ENCODE measurements around the gene OXSR1. TPM values are rescaled to one million over a fixed set of nuclear protein-coding genes. Genes with fewer than 3 reads are reported as not detected.
A peak's percentile ranks its signal among the peaks of the same experiment; 100 is the strongest.

OXSR1 gene
- total RNA-seq, 1 donor from 2014 or later, result 22.9 TPM

DNA sequence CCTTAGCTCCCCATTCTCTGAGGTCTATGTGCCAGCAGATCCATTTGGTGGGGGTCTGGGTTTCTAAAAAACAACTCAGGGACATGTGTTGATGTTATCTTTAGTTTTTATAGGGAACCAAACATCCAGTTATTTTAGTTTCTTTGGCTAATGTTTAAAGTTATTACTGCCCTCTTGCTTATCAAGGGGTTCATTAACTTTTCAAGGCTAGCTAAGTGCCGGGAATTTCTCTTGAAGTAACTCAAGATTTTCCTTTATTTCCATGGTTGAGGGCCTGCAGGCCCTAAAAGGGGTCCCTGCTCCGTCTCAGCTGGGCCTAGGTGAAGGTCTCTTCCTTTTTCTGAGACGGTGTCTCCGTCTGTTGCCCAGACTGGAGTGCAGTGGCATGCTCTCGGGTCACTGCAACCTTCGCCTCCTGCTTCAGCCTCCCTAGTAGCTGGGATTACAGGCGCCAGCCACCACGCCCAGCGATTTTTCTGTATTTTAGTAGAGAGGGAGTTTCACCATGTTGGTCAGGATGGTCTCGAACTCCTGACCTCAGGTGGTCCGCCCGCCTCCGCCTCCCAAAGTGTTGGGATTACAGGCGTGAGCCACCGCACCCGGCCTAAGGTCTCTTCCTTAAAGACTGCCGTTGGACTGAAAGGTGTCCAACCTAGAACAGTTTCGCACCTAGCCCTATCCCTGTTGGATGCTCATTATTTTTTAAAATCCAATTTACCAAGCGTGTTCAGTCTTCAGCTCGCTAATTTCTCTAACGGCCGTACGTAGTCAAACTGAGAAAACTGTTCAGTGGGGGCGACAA, 1.3 kb upstream of the OXSR1 start:
- H3K4me1 ChIP-seq, result peaks cover 43% of the 10 kb centered on the region
- DNase-seq, result no peak
- H3K27me3 ChIP-seq (ENCODE audit: low read depth), result no peaks in the 10 kb centered on the region
- TF ChIP-seq, protein P1, sequence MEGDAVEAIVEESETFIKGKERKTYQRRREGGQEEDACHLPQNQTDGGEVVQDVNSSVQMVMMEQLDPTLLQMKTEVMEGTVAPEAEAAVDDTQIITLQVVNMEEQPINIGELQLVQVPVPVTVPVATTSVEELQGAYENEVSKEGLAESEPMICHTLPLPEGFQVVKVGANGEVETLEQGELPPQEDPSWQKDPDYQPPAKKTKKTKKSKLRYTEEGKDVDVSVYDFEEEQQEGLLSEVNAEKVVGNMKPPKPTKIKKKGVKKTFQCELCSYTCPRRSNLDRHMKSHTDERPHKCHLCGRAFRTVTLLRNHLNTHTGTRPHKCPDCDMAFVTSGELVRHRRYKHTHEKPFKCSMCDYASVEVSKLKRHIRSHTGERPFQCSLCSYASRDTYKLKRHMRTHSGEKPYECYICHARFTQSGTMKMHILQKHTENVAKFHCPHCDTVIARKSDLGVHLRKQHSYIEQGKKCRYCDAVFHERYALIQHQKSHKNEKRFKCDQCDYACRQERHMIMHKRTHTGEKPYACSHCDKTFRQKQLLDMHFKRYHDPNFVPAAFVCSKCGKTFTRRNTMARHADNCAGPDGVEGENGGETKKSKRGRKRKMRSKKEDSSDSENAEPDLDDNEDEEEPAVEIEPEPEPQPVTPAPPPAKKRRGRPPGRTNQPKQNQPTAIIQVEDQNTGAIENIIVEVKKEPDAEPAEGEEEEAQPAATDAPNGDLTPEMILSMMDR (IDR thresholded peaks at IDR 0.05; ENCODE audit: borderline replicate concordance), result no peak
- no peaks in the 10 kb centered on the region for H3K9me3 ChIP-seq (replicated peaks)
- H3K27ac ChIP-seq (replicated peaks), result peak overlapping the region; percentile 95
- H3K36me3 ChIP-seq, result no peaks in the 10 kb centered on the region
- peak overlapping the region; percentile 100 for H3K4me3 ChIP-seq
- intact Hi-C loops (cut with micrococcal nuclease), result no loop called here

DNA sequence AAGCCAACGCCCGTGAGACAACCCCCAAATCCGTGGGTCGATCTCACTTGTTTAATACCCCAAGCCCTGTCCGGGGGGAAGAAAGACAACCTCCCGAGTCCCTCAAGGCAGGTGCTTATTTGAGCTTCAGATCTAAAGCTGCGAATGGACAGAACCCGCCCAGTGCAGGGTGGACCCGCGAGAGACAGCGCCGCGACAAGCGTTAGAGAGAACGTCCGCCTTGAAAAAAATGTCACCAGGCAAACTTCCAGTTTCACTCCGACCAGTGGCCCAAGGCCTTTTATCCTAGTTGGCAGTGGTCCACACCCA, 740 bp upstream of the OXSR1 start:
- H3K4me1 ChIP-seq, result peaks cover 46% of the 10 kb centered on the region
- no peaks in the 10 kb centered on the region for H3K9me3 ChIP-seq (replicated peaks)
- no peaks in the 10 kb centered on the region for H3K27me3 ChIP-seq (ENCODE audit: low read depth)
- H3K4me3 ChIP-seq, result peak overlapping the region; percentile 100
- DNase-seq, result no peak
- TF ChIP-seq, protein P1 (IDR thresholded peaks at IDR 0.05; ENCODE audit: borderline replicate concordance), result no peak
- H3K27ac ChIP-seq (replicated peaks), result peak overlapping the region; percentile 95
- H3K36me3 ChIP-seq, result no peaks in the 10 kb centered on the region
- intact Hi-C loops (cut with micrococcal nuclease), result no loop called here

DNA sequence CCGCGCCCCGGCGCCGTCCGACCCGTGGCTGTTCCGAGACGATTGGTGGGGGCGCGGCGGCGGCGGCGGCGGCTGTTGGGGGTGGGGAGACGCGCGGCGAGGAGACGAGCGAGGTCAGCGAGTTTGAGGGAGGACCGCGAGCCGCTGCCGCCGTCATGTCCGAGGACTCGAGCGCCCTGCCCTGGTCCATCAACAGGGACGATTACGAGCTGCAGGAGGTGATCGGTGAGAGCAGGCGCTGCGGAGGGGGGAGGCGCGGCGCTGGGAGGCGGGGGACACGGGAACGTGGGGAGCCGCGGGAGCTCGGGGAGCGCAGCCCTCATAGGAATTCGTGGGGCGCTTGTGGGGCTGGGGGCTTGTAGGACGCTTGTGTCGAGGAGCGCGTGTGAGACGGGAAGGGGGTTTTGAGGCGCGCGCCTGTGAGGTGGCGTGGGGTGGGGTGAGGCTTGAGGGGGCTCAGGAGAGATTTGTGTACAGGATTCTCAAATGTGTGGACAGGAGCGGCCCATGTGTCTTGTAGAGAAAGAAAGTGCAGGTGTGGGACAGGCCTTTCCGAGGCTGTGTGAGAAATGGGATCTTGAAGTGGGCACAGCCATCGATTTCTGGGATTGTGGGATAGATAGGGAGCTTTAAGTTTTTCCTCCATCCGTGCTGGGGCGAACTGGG, 518 bp downstream of the OXSR1 start:
- intact Hi-C loops (cut with micrococcal nuclease), result no loop called here
- Histone ChIP-seq H3K36me3 (no peaks in the 10 kb centered on the region), H3K4me1 (peaks cover 49% of the 10 kb centered on the region), H3K27me3 (ENCODE audit: low read depth) (no peaks in the 10 kb centered on the region), H3K9me3 (replicated peaks) (no peaks in the 10 kb centered on the region), H3K4me3 (peak overlapping the region; percentile 100), H3K27ac (replicated peaks) (peak overlapping the region; percentile 95)
- DNase-seq, result no peak
- TF ChIP-seq, protein P1 (IDR thresholded peaks at IDR 0.05; ENCODE audit: borderline replicate concordance), result no peak

DNA sequence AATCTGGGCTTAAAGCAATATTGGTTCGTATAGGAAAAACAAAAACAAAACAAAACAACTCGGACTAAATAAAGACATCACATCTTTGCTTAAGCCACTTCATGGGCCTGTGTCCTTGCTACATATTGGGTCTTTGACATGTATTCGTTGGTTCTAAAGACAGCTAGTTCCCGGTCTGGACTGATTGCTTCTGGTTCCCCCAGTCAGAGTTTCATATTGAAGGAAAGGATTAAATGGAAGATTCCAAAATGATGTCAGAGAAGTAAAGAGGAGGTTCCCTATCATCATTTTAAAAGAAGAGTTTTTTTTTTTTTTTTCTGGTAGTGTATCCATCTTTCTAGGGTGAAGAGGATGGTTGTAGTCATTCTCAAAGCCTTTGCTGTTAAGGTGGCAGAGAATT, 2.3 kb downstream of the OXSR1 start:
- DNase-seq, result no peak
- intact Hi-C loops (cut with micrococcal nuclease), result no loop called here
- Histone ChIP-seq H3K4me3 (no peak overlapping the region), H3K9me3 (replicated peaks) (no peaks in the 10 kb centered on the region), H3K4me1 (peaks cover 49% of the 10 kb centered on the region), H3K36me3 (no peaks in the 10 kb centered on the region), H3K27ac (replicated peaks) (no peak overlapping the region), H3K27me3 (ENCODE audit: low read depth) (no peaks in the 10 kb centered on the region)
- TF ChIP-seq, protein P1 (IDR thresholded peaks at IDR 0.05; ENCODE audit: borderline replicate concordance), result no peak

DNA sequence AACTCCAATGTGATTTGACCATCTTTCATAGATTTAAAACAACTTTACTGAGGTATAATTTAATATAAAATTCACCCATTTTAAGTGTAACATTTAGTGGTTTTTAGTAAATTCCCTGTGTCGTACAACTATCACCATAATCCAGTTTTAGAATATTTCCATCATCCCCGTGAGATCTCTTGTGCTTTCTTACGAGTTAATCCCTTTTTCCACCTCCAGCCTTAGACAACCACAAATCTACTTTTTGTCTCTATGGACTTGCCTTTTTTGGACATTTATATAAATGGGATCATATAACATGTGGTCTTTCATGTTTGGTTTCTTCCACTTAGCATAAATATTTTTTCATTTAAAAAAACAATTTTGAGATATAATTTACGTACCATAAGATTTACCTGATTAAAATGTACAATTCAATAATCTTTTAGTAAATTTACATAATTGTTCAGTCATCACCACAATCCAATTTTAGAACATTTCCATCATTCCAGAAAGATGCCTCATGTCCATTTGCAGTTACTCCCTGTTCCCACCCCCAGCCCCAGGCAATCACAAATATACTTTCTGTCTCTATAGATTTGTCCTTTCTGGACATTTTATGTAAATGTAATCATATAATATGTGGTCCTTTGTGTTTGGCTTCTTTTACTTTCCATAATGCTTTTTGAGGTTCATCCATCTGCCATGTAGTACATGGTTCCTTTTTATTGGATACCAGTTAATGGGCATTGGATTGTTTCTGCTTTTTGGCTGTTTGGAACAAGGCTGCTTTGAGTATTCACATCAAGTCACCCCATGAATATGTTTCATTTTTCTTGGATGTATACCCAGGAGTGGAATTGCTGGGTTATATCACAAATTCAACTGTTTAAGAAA, 3.1 kb downstream of the OXSR1 start:
- intact Hi-C loops (cut with micrococcal nuclease), result no loop called here

More for the DNA sequence above, 3.1 kb downstream of the OXSR1 start:
- Histone ChIP-seq H3K4me3 (no peak overlapping the region), H3K27me3 (ENCODE audit: low read depth) (no peaks in the 10 kb centered on the region), H3K4me1 (peaks cover 57% of the 10 kb centered on the region), H3K27ac (replicated peaks) (no peak overlapping the region), H3K36me3 (no peaks in the 10 kb centered on the region), H3K9me3 (replicated peaks) (no peaks in the 10 kb centered on the region)
- DNase-seq, result no peak
- TF ChIP-seq, protein P1 (IDR thresholded peaks at IDR 0.05; ENCODE audit: borderline replicate concordance), result no peak
